OCI-LY7 (cell line): ENCODE results near the gene ZKSCAN5.

Experiments used
- EZH2phosphoT487 ChIP-seq: fragments of 200-600 bp; sonication (generic); IDR thresholded peaks from 2 replicates; pipeline ENCODE4 v1.6.1; 2018; ENCODE audit warnings: low read depth, borderline replicate concordance, mild to moderate bottlenecking, mixed run types, antibody characterized with exemption, low read length, moderate library complexity, mixed read lengths
- TF ChIP-seq, protein P1 (sequence below): fragments of 200-600 bp; sonication (generic); conservative IDR thresholded peaks from 2 replicates; pipeline ENCODE4 v1.5.1; 2014; ENCODE audit warnings: mild to moderate bottlenecking, antibody characterized with exemption, low read length, moderate library complexity, mixed read lengths

DNA sequence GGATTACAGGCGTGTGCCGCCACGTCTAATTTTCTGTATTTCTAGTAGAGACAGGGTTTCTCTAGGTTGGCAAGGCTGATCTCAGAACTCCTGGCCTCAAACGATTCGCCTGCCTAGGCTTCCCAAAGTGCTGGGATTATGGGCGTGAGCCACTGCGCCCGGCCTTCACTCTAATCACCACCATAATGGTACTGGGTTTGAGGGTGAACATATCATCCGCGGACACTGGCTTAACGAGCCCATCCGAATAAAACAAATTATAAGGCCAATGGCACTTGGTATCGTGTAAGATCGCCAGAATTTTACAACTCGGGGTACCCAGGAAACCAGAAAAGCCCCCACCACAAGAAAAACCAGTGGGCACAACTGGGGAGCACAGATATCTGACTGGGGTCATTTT is 46.9 kb downstream of the ZKSCAN5 start:
- TF ChIP-seq, protein P1, sequence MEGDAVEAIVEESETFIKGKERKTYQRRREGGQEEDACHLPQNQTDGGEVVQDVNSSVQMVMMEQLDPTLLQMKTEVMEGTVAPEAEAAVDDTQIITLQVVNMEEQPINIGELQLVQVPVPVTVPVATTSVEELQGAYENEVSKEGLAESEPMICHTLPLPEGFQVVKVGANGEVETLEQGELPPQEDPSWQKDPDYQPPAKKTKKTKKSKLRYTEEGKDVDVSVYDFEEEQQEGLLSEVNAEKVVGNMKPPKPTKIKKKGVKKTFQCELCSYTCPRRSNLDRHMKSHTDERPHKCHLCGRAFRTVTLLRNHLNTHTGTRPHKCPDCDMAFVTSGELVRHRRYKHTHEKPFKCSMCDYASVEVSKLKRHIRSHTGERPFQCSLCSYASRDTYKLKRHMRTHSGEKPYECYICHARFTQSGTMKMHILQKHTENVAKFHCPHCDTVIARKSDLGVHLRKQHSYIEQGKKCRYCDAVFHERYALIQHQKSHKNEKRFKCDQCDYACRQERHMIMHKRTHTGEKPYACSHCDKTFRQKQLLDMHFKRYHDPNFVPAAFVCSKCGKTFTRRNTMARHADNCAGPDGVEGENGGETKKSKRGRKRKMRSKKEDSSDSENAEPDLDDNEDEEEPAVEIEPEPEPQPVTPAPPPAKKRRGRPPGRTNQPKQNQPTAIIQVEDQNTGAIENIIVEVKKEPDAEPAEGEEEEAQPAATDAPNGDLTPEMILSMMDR, result no peak
- no peak for TF ChIP-seq EZH2phosphoT487
